Vagina (tissue), 2 donors: Measurements from ENCODE around the gene DNAJC5.

Experiments used
- CTCF ChIP-seq, 3 experiments: fragments of 450-650 bp in 2 of 3; fragments of 200-600 bp in 1 of 3; sonication (generic) in 1 of 3; IDR thresholded peaks; one replicate each; pipeline ENCODE4 v1.5.1; 2017 to 2019; ENCODE audit warnings: antibody characterized with exemption in 3 of 3, mild to moderate bottlenecking in 2 of 3, moderate library complexity in 2 of 3
- POLR2AphosphoS5 ChIP-seq, 2 donors: sonication (generic); formaldehyde crosslinking; IDR thresholded peaks; one replicate each; pipeline ENCODE4 v1.9.0; 2017; ENCODE audit warnings: antibody characterized with exemption in 2 of 2, mild to moderate bottlenecking in 2 of 2, low read depth in 1 of 2; ENCODE audit not compliant: insufficient read depth in 1 of 2

- no peak for TF ChIP-seq CTCF (IDR thresholded peaks at IDR 0.05)
- peak in 1 of 2 donors; percentile 57 for TF ChIP-seq POLR2AphosphoS5 (IDR thresholded peaks at IDR 0.05; ENCODE audit: insufficient read depth in 1 of 2, low read depth in 1 of 2)
These were observed 5.4 kb upstream of the DNAJC5 start for GRCh38 chr20:63889241-63890200.
